ENCODE results near the gene INTS15.
A peak's percentile ranks its signal among the peaks of the same experiment; 100 is the strongest.

INTS15 gene

GRCh38 chr7:6553448-6554044, 36.3 kb upstream of the INTS15 start:
- TF ChIP-seq CTCF (IDR thresholded peaks at IDR 0.05; ENCODE audit: insufficient read depth, low read depth, low read length, missing control alignments) = no peak
- H3K4me3 ChIP-seq (ENCODE audit: low read length) = no peak overlapping the region
- no peak for DNase-seq (ENCODE audit: low read depth)

- H3K4me3 ChIP-seq (ENCODE audit: low read length) = no peak overlapping the region
- no peak for DNase-seq (ENCODE audit: low read depth)
- TF ChIP-seq CTCF (IDR thresholded peaks at IDR 0.05; ENCODE audit: insufficient read depth, low read depth, low read length, missing control alignments) = no peak
Observed at GRCh38 chr7:6554848-6555247, 35.0 kb upstream of the INTS15 start.

GRCh38 chr7:6556196-6556595, 33.6 kb upstream of the INTS15 start:
- H3K4me3 ChIP-seq (ENCODE audit: low read length) = no peak overlapping the region
- DNase-seq (ENCODE audit: low read depth) = no peak
- TF ChIP-seq CTCF (IDR thresholded peaks at IDR 0.05; ENCODE audit: insufficient read depth, low read depth, low read length, missing control alignments) = peak; percentile 37

GRCh38 chr7:6558837-6559236, 31.0 kb upstream of the INTS15 start:
- peak; percentile 51 for DNase-seq (ENCODE audit: low read depth)
- no peak overlapping the region for H3K4me3 ChIP-seq (ENCODE audit: low read length)
- TF ChIP-seq CTCF (IDR thresholded peaks at IDR 0.05; ENCODE audit: insufficient read depth, low read depth, low read length, missing control alignments) = peak; percentile 53

GRCh38 chr7:6559896-6560295, 29.9 kb upstream of the INTS15 start:
- DNase-seq (ENCODE audit: low read depth) = no peak
- no peak overlapping the region for H3K4me3 ChIP-seq (ENCODE audit: low read length)
- TF ChIP-seq CTCF (IDR thresholded peaks at IDR 0.05; ENCODE audit: insufficient read depth, low read depth, low read length, missing control alignments) = no peak

GRCh38 chr7:6562106-6562505, 27.7 kb upstream of the INTS15 start:
- no peak for TF ChIP-seq CTCF (IDR thresholded peaks at IDR 0.05; ENCODE audit: insufficient read depth, low read depth, low read length, missing control alignments)

More at GRCh38 chr7:6562106-6562505, 27.7 kb upstream of the INTS15 start:
- no peak for DNase-seq (ENCODE audit: low read depth)
- H3K4me3 ChIP-seq (ENCODE audit: low read length) = no peak overlapping the region

Measured in epithelial cell of esophagus (primary cell).